CD4-positive, alpha-beta T cell (primary cell): ENCODE results near the gene CASTOR1. TPM values are rescaled to one million over a fixed set of nuclear protein-coding genes. Genes with fewer than 3 reads are reported as not detected.
A peak's percentile ranks its signal among the peaks of the same experiment; 100 is the strongest.

Source experiments
- ATAC-seq: fragments of 200-7000 bp; cut with Tn5 transposase; one replicate; pipeline ENCODE4 v1.10.0; 2022; ENCODE audit warnings: mild to moderate bottlenecking; ENCODE audit not compliant: poor library complexity
- CTCF ChIA-PET: fragments of 350-600 bp; sonication (Branson Sonifier 250); formaldehyde crosslinking; loops from one replicate; lab custom pipeline; 2021; ENCODE audit warnings: antibody characterized with exemption, inconsistent platforms; lab: Charles Lee
- POLR2A ChIA-PET: fragments of 350-600 bp; sonication (Branson Sonifier 250); formaldehyde crosslinking; loops from one replicate; lab custom pipeline; 2021; ENCODE audit warnings: antibody characterized with exemption, inconsistent platforms; lab: Charles Lee
- DNase-seq, 14 experiments: peaks; one replicate each; pipeline ENCODE4 v3.0.0-alpha.2; 2013 to 2020; ENCODE audit warnings: mixed read lengths in 2 of 14
- H3K27ac ChIP-seq, 2 donors: one replicate each; pipeline versions ENCODE4 v1.5.1 to v1.7.0; 2013; ENCODE audit warnings: low read length in 2 of 2, low read depth in 1 of 2, mild to moderate bottlenecking in 1 of 2
- H3K27me3 ChIP-seq, 2 experiments: 1 replicate in 1 of 2; 2 replicates in 1 of 2; pipeline versions ENCODE4 v1.6.1 to v1.7.0; 2013; ENCODE audit warnings: low read length in 2 of 2, control low read depth in 1 of 2, mild to moderate bottlenecking in 1 of 2, moderate library complexity in 1 of 2; ENCODE audit not compliant: insufficient read depth in 2 of 2, control insufficient read depth in 1 of 2
- H3K36me3 ChIP-seq: one replicate; pipeline ENCODE4 v1.6.1; 2013; ENCODE audit warnings: low read length, control low read depth; ENCODE audit not compliant: insufficient read depth
- H3K4me1 ChIP-seq: one replicate; pipeline ENCODE4 v1.6.1; 2013; ENCODE audit warnings: low read length, control low read depth; ENCODE audit not compliant: insufficient read depth
- H3K4me3 ChIP-seq: one replicate; pipeline ENCODE4 v1.5.1; 2013; ENCODE audit warnings: mild to moderate bottlenecking, low read length, moderate library complexity
- H3K9me3 ChIP-seq, 2 experiments: 1 replicate in 1 of 2; 2 replicates in 1 of 2; pipeline versions ENCODE4 v1.6.1 to v1.7.0; 2013; ENCODE audit warnings: low read length in 2 of 2, mild to moderate bottlenecking in 2 of 2, control low read depth in 1 of 2, moderate library complexity in 1 of 2; ENCODE audit not compliant: control insufficient read depth in 1 of 2, insufficient read depth in 1 of 2
- H3K27ac Mint-ChIP-seq: one replicate; pipeline ENCODE4 v1.8.0; 2020; ENCODE audit warnings: mixed read lengths
- H3K27me3 Mint-ChIP-seq: one replicate; pipeline ENCODE4 v1.8.0; 2021; ENCODE audit warnings: mixed read lengths
- H3K36me3 Mint-ChIP-seq: one replicate; pipeline ENCODE4 v1.8.0; 2021; ENCODE audit warnings: low read depth, mixed read lengths
- H3K4me1 Mint-ChIP-seq: one replicate; pipeline ENCODE4 v1.8.0; 2021; ENCODE audit warnings: low read depth, mixed read lengths
- H3K4me3 Mint-ChIP-seq: one replicate; pipeline ENCODE4 v1.8.0; 2020; ENCODE audit warnings: mild to moderate bottlenecking, mixed read lengths
- H3K9me3 Mint-ChIP-seq: one replicate; pipeline ENCODE4 v1.8.0; 2020; ENCODE audit warnings: mixed read lengths
- intact Hi-C, 2 experiments: fragments of 100-400 bp; cut with DNase I in 1 of 2; cut with micrococcal nuclease in 1 of 2; formaldehyde crosslinking; loops; one replicate each; pipeline versions ENCODE4 v1.15.1 to v1.9.0; 2023 to 2025; cut with DNase I, micrococcal nuclease
- total RNA-seq, 174 experiments: library from RNA in 2 of 174; stranded (reverse) in 2 of 174; gene quantifications; one replicate each; pipeline ENCODE4 v1.2.3 and lab custom pipeline; 2021 to 2026
- TF ChIP-seq, protein P1 (sequence below): fragments of 200-600 bp; IDR thresholded peaks from one replicate; pipeline ENCODE4 v1.8.0; 2022; ENCODE audit warnings: antibody characterized with exemption, mild to moderate bottlenecking

Gene CASTOR1
- total RNA-seq, 2 experiments from 2014 or later, result 7.9 to 8.8 TPM

DNA sequence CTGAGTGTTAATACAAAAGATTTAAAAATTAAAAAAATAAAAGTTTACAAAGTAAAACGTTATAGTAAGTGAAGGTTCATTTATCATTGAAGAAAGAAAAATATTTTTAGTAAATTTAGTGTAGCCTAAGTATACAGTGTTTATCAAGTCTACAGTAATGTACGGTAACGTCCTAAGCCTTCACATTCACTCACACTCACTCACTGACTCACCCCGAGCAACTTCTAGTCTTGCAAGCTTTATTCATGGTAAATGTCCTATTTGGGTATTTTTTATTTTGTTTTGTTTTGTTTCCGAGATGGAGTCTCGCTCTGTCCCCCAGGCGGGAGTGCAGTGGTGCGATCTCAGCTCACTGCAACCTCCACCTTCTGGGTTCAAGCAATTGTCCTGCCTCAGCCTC, 8.8 kb downstream of the CASTOR1 start:
- H3K27me3 ChIP-seq, result no peaks in the 10 kb centered on the region
- peaks cover 8% of the 10 kb centered on the region for H3K36me3 ChIP-seq
- CTCF ChIA-PET, result interaction anchor here (0.8 to 2.2 kb wide), 2 partner anchors 10 to 17 kb away, joined by 4 to 7 read pairs; no protein-coding TSS in a partner anchor
- H3K36me3 Mint-ChIP-seq, result peaks cover 12% of the 10 kb centered on the region
- TF ChIP-seq, protein P1, sequence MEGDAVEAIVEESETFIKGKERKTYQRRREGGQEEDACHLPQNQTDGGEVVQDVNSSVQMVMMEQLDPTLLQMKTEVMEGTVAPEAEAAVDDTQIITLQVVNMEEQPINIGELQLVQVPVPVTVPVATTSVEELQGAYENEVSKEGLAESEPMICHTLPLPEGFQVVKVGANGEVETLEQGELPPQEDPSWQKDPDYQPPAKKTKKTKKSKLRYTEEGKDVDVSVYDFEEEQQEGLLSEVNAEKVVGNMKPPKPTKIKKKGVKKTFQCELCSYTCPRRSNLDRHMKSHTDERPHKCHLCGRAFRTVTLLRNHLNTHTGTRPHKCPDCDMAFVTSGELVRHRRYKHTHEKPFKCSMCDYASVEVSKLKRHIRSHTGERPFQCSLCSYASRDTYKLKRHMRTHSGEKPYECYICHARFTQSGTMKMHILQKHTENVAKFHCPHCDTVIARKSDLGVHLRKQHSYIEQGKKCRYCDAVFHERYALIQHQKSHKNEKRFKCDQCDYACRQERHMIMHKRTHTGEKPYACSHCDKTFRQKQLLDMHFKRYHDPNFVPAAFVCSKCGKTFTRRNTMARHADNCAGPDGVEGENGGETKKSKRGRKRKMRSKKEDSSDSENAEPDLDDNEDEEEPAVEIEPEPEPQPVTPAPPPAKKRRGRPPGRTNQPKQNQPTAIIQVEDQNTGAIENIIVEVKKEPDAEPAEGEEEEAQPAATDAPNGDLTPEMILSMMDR, result no peak
- no peak overlapping the region for H3K27ac Mint-ChIP-seq
- peaks cover 45% of the 10 kb centered on the region for H3K4me1 ChIP-seq
- H3K27ac ChIP-seq, result no peak overlapping the region
- peaks cover 37% of the 10 kb centered on the region for H3K4me1 Mint-ChIP-seq
- no peak for DNase-seq
- H3K4me3 Mint-ChIP-seq, result no peak overlapping the region
- no peaks in the 10 kb centered on the region for H3K27me3 Mint-ChIP-seq
- H3K9me3 ChIP-seq, result no peaks in the 10 kb centered on the region
- no peak overlapping the region for H3K4me3 ChIP-seq
- POLR2A ChIA-PET, result interaction anchor here (0.8 to 1.8 kb wide), 5 partner anchors 8 to 143 kb away, joined by 3 to 5 read pairs (median 3); partner anchors contain the start of genes CASTOR1, CCDC157, SF3A1 and TBC1D10A
- intact Hi-C loops, result no loop called here
- no peak for ATAC-seq
- H3K9me3 Mint-ChIP-seq, result no peaks in the 10 kb centered on the region

DNA sequence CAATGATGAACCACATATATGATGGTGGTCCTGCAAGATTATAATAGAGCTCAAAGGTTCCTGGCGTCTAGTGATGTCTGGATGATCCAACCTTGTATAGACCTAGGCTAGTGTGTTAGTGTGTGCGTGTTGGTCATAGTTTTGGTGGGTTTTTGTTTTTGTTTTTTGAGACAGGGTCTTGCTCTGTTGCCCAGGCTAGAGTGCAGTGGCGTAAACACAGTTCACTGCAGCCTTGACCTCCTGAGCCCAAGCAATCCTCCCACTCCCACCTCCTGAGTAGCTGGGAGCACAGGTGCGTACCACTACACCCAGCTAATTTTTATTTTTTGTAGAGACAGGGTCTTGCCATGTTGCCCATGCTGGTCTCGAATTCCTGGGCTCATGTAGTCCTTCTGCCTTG, 9.4 kb downstream of the CASTOR1 start:
- POLR2A ChIA-PET, result interaction anchor here (0.8 to 1.8 kb wide), 5 partner anchors 9 to 144 kb away, joined by 3 to 5 read pairs (median 3); partner anchors contain the start of genes CASTOR1, CCDC157, SF3A1 and TBC1D10A
- TF ChIP-seq, protein P1, result no peak
- no peaks in the 10 kb centered on the region for H3K9me3 Mint-ChIP-seq
- H3K36me3 Mint-ChIP-seq, result peaks cover 8% of the 10 kb centered on the region
- intact Hi-C loops, result no loop called here
- Histone ChIP-seq H3K36me3 (peaks cover 3% of the 10 kb centered on the region), H3K27ac (no peak overlapping the region), H3K27me3 (no peaks in the 10 kb centered on the region), H3K4me1 (peaks cover 49% of the 10 kb centered on the region), H3K9me3 (no peaks in the 10 kb centered on the region), H3K4me3 (no peak overlapping the region)
- H3K4me3 Mint-ChIP-seq, result no peak overlapping the region
- ATAC-seq (no peak), DNase-seq (no peak)
- CTCF ChIA-PET, result interaction anchor here (0.8 to 2.2 kb wide), 2 partner anchors 10 to 17 kb away, joined by 4 to 7 read pairs; no protein-coding TSS in a partner anchor
- H3K27ac Mint-ChIP-seq, result no peak overlapping the region
- no peaks in the 10 kb centered on the region for H3K27me3 Mint-ChIP-seq
- peaks cover 41% of the 10 kb centered on the region for H3K4me1 Mint-ChIP-seq

DNA sequence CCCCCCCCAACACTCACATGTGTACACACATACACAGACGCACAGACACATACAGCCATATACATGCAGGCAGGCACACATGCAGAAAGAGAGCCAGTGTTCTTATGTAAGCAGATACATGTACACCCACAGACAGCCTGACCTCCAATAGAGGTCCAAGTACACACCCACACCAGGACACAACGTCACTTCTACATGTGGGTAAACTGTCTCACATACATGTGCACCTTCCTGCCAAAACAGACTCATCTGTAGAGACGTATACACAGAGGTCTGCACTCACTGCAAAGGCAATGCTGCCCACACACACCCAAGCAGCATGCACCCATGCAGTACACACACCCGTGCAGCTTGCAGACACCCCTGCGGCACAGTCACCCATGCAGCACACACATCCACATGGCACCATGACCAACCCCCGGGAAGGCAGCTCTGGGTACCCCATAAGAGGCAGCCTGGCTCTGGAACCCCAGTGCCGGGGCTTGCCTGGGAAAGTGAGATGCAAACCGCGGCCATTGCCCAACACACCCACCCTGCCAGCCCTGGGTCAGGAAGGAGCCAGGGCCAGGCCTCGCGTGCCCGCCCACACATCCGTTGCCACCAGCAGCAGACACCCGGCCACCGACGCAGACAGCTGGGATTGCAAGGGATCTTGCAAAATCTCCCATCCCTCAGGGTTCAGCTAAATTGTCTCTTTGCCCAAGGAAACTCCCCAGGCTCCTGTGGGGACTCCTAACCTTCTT, 10.1 kb downstream of the CASTOR1 start:
- ATAC-seq, result no peak
- intact Hi-C loops, result no loop called here
- TF ChIP-seq, protein P1, result no peak
- H3K4me3 Mint-ChIP-seq, result no peak overlapping the region
- CTCF ChIA-PET, result no interaction called here
- H3K27me3 ChIP-seq, result no peaks in the 10 kb centered on the region
- H3K27me3 Mint-ChIP-seq, result no peaks in the 10 kb centered on the region
- no peak overlapping the region for H3K27ac Mint-ChIP-seq
- peak in 2 of 14 experiments; percentile 53 to 60 for DNase-seq
- H3K9me3 Mint-ChIP-seq, result no peaks in the 10 kb centered on the region
- no peak overlapping the region for H3K27ac ChIP-seq
- H3K36me3 ChIP-seq, result no peaks in the 10 kb centered on the region
- H3K4me1 ChIP-seq, result peaks cover 52% of the 10 kb centered on the region
- H3K4me1 Mint-ChIP-seq, result peaks cover 48% of the 10 kb centered on the region
- H3K9me3 ChIP-seq, result no peaks in the 10 kb centered on the region
- peaks cover under 1% of the 10 kb centered on the region for H3K36me3 Mint-ChIP-seq
- POLR2A ChIA-PET, result interaction anchor here (1.5 to 1.8 kb wide), 2 partner anchors 77 to 144 kb away, joined by 3 to 5 read pairs; partner anchors contain the start of genes CCDC157 and SF3A1
- H3K4me3 ChIP-seq, result no peak overlapping the region
